DMS53 treated with DMSO at 0.1 percent for 48 hours (cell line): Measurements from ENCODE around the gene KLK14.

Source experiments
- DNase-seq: peaks from one replicate; lab custom pipeline; 2025; ENCODE audit not compliant: unreplicated experiment; lab: John Stamatoyannopoulos, UW

The KLK14 gene, protein sequence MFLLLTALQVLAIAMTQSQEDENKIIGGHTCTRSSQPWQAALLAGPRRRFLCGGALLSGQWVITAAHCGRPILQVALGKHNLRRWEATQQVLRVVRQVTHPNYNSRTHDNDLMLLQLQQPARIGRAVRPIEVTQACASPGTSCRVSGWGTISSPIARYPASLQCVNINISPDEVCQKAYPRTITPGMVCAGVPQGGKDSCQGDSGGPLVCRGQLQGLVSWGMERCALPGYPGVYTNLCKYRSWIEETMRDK

DNA sequence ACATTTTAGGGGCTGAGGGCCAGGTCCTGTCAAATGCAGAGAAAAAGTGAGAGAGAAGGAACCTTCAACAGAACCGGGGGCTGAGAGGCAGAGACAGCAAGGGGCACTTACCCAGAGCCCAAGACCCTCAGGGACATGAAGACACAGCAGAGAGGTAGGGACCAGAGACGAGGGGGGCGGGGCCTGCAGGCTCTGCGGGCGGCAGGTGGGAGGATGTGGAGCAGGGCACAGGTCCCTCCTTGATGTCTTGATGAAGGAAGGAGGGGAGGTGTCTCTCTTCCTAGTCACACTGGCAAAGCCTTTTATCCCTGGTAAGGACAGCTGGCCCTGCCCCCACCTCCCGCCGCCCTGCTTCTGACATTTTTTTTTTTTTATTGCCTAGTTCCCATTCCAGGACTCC is at the start of gene KLK14:
Gene KLK14, minus strand, starts transcription at position 277 of the 400 bp plus-strand sequence. Its CDS starts 273 bp downstream, at position 4.
- DNase-seq: peak; percentile 16

DNA sequence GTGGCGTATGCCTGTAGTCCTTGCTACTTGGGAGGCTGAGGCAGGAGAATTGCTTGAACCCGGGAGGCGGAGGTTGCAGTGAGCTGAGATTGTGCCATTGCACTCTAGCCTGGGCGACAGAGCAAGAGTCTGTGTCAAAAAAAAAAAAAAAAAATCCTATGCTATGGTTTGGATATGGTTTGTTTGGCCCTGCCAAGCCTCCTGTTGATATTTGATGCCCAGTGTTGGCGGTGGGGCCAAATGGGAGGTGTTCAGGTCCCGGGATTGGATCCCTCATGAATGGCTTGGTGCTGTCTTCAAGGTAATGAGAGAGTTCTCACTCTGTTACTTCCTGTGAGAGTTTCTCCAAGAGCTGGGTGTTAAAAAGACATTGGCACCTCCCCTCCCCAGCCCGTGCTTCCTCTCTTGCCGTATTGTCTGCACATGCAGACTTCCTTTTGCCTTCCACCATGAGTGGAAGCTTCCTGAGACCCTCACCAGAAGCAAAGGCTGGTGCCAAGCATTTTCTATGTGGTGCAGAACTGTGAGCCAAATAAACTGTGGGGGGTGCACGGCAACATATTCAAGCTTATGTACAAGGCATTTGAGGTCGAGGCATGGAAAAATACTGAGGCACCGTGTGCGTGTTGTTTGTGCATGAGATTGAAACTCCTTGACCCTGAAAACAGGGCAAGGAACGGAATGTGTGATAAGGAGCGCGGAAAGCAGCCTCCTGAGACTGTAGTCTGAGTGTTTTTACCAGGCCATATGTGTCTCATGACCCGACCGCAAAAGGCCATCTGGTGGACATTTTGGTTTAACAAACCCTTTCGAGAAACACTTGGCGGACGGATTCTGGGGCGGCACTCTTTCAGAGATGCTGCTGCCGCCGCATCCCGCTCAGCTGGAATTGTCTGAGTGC is 49.3 kb upstream of the KLK14 start:
- no peak for DNase-seq

DNA sequence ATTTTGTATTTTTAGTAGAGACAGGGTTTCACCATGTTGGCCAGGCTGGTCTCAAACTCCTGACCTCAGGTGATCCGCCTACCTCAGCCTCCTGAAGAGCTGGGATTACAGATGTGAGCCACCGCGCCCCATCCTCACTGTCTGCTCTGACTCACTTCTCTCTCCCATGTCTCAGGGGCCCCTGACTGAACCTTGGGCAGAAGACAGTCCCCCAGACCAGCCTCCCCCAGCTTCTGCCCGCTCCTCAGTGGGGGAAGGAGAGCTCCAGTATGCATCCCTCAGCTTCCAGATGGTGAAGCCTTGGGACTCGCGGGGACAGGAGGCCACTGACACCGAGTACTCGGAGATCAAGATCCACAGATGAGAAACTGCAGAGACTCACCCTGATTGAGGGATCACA is 47.0 kb upstream of the KLK14 start:
- no peak for DNase-seq

DNA sequence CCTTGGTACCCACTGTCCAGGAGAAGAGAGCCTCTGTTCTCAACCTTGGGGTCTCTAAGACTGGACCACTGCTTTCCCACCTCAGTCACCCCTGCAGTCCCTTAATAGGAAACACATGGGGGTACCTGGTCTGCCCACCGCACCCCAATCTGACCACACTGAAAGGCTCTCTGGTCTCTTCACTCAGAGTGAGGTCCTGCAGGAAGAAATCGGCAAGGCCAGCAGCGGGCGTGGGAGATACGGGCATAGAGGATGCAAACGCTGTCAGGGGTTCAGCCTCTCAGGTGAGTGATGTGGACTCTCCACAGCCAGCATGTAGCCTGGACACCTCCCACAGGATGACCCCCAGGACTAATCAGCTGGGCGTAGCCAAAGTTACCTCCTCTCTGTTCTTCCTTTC is 45.5 kb upstream of the KLK14 start:
- DNase-seq: no peak

DNA sequence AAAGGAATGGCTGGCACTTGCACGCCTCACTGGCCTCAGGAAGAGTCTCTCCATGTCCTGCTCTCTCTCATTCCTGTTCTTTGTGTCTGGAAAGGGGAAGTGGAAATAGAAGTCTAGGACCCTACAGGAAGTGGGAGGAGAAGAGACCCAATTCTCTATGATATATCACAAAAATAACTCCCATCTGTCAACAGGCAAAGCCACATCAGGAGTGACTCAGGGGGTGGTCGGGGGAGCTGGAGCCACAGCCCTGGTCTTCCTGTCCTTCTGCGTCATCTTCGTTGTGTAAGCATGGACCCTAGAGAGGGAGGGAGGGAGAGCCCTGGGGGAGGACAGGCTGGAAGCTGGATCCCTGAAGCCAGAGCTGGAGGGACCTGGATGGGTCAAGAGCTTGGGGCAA is 45.1 kb upstream of the KLK14 start:
- no peak for DNase-seq

DNA sequence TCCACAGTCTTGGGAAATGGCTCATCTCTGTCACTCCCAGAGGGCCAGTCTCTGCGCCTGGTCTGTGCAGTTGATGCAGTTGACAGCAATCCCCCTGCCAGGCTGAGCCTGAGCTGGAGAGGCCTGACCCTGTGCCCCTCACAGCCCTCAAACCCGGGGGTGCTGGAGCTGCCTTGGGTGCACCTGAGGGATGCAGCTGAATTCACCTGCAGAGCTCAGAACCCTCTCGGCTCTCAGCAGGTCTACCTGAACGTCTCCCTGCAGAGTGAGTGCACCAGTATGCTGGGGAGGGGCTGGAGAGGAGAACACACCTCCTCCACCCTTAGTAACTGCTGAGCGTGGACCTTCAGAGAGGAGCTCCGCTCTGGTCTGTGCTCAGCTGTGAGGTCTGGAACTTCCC is 44.3 kb upstream of the KLK14 start:
- no peak for DNase-seq

DNA sequence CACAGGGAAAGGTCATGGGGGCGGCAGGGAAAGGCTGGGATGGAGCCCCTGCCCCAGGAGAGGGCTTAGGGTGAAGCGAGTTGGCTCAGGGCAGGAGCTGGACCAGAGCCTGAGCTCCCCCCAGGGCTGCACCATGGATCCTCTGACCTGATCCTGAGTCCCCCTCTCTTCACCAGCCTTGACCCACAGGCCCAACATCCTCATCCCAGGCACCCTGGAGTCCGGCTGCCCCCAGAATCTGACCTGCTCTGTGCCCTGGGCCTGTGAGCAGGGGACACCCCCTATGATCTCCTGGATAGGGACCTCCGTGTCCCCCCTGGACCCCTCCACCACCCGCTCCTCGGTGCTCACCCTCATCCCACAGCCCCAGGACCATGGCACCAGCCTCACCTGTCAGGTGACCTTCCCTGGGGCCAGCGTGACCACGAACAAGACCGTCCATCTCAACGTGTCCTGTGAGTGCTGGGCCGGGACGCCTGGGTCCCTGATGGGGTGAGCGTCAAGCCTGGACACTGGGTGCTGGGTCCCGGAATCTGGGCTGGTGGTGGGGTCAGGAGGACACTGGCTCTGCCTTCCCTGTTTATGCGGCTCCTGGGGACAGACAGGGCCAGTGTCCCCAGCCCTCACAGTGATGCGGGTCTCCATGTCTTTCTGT is 42.9 kb upstream of the KLK14 start:
- no peak for DNase-seq

DNA sequence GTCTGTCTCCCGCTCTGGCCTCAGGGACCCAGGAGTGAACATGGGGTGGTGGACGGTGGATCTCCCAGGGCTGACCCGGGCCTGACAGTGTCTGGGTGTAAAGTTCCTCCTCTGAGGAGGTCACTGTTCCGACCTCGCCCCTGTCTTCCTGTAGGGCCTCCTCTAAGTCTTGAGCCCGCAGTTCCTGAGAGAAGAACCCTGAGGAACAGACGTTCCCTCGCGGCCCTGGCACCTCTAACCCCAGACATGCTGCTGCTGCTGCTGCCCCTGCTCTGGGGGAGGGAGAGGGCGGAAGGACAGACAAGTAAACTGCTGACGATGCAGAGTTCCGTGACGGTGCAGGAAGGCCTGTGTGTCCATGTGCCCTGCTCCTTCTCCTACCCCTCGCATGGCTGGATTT is 42.0 kb upstream of the KLK14 start, which contains the start of gene SIGLEC9:
Gene SIGLEC9, plus strand, starts transcription at position 178 of the 400 bp plus-strand sequence. Its CDS starts 69 bp downstream, at position 247.
- no peak for DNase-seq

DNA sequence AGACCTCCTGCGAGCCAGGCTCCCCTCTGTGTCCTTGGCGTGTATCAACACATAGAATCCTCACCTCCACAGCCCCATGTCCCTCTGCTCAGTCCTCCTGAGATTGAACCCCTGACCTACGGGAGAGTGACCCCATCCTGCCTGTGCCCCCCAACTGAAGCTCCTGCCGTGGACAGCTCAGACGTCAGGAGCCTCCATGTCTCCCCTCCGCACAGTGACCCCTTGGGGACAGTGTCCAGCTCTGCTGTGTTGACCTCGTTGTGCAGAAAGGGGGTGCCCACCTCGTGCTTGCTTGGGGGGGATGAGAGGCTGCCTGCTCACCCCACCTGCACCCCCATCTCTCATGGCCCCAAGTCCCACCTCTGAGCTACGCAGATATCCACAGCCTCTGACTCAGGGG is 41.5 kb upstream of the KLK14 start:
- DNase-seq: no peak

DNA sequence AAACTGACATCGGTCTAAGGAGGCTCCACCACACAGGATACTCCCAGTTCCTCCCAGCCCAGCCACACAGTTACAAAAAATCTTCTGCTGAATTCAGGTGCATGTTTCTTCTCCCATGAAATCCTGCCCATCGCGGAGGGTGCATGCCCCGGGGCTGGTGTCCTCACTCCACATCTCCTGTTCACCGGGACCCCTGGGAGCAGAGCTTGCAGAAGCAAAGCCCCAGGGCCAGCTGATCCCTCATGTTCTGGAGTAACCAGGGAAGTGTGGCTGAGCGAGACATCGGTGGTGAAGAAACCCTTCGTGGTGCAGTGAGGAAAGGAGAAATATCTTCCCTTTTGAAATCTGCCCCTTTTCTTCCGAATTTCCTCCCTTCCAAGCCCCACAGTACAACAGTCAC is 41.1 kb upstream of the KLK14 start:
- DNase-seq: no peak

DNA sequence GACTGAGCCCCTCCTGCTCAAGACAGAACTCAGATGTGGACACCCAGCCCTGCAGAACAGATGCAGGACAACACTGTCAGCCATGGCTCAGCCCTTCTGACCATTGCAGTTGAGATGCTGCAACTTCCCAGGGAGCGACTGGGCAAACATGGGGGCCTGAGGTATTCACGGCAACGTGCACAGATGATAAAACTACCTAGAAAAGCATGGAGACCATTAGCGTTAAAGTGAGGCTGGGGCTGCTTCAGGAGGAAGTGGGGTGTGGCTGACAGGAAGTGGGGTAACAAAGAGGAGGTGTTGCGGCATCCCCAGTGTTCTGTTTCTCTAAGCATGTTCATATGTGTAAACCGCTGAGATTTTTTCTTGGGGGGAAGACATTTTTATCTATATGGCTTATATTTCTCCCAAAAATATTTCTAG is 40.7 kb upstream of the KLK14 start:
- DNase-seq: no peak

DNA sequence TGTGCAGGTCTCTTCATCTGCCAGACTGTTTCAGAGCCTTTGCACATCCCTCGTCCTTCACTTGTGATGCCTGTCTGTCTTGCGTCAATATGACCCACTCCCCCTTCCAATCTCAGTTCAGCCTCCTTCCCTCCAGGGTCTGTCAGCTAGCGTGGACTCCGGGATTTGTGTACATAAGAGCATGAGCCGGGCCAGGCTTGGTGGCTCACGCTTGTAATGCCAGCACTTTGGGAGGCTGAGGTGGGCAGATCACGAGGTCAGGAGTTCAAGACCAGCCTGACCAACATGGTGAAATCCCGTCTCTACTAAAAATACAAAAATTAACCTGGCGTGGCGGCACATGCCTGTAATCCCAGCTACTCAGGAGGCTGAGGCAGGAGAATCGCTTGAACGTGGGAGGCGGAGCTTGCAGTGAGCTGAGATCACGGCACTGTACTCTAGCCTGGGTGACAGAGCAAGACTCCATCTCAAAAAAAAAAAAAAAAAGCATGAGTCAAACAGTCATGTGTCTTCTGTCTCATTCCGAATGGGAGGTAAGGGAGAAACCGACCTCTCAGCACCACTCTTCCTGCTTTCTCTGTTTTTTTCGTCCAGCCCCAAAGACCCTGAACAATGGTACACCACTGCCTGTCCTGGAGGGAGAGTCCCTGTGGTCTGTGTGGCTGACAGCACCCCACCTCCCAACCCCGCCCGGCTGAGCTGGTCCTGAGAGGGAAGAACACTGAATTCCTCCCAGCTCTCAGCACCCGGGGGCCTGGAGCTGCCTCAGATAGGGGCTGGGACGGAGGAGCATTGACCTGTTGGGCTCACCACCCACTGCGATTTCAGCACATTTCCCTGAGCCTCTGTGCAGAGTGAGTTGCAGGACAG is 39.7 kb upstream of the KLK14 start:
- DNase-seq: no peak

DNA sequence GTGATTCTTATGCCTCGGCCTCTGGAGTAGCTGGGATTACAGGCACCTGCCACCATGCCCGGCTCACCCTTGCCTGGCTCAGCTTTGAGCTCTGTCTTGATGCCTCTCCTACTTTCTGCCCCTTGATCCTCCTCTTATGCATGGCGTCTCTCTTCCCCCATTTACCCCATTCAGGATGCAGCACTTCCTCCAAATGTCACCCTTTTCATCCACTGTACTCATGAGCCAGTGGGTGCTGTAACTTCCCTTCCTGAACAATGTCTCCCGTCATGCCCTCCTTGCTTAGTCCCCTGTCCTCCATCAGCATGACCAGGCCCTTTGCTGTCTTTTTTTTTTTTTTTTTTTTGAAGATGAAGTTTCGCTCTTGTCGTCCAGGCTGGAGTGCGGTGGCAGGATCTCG is 38.6 kb upstream of the KLK14 start:
- no peak for DNase-seq

DNA sequence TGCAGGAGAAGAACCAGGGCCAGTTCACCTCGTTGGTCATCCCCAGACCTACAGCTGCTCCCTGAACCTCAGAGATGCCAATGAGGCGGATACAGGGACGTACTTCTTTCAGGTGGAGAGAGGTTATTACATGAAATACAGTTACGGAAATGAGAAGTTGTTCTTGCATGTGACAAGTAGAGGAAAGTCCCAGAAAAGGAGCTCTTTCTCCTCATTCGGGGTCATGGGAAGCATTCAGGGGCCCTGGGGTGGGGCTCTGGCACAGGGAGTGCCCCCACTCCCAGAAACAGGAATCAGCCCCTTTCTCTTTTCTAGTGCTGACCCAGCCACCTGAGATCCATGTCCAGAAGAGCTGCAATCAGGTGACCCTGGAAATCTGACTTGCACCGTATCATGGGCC is 37.5 kb upstream of the KLK14 start:
- no peak for DNase-seq

DNA sequence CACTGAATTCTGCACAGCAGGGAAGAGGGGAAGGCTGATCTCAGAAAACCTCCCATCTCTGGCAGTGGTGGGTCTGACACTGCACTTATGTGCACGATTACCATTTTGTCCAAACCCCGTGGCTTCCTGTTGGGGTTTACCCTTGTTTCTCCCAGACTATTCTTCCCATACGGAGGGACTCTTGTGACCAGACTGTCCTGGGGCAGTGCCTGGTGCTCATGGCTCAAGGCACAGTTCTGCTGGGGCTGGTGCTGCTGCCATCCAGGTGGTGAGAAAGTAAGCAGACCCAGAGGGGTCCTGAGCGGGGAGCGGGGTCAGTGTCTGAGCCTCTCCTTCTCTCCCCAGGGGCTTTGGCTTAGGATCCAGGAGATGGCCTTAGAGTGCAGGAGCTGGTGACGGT is 36.9 kb upstream of the KLK14 start:
- DNase-seq: no peak

DNA sequence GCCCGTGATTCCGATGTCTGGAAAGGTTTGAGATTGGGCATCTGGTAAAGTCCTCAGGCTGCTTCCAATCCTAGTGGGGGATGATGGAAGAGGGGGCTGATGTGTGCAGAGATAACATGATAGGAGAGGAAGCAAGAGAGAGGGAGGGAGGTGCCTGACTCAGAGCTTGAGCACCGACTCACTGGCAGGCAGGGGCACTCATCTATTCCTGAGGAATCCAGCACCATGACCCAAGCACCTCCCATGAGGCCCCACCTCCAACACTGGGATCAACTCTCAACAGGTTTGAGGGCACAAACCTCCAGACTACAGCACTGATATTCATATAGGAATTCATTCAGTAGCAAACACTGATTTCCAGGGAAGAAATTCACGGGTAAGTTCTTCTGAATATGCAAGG is 36.4 kb upstream of the KLK14 start:
- DNase-seq: no peak

DNA sequence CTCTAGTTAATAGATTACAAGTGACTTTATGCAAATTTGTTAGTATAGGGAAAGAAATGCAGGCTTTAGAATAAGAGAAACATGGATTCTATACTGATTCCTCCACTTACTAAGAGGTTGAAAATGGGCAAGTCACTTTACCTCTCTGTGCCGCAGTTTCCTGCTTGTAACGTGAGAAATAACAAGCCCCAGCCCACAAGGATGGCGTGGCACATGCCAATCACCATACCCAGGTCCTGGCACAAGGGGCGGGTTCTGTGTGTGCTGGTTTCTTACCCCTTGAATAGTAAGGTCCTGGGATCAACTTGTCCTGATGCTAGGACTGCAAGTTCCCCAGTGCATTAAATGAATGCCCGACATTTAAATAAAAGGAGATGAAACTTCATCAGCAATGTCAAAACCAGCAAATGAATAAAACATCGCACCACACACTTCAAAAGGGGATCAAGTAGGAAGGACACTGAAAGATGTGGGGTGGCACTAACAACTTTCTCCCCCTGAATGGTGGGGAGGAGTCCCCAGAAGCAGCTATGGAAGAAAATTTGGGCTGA is 34.1 kb upstream of the KLK14 start:
- no peak for DNase-seq

DNA sequence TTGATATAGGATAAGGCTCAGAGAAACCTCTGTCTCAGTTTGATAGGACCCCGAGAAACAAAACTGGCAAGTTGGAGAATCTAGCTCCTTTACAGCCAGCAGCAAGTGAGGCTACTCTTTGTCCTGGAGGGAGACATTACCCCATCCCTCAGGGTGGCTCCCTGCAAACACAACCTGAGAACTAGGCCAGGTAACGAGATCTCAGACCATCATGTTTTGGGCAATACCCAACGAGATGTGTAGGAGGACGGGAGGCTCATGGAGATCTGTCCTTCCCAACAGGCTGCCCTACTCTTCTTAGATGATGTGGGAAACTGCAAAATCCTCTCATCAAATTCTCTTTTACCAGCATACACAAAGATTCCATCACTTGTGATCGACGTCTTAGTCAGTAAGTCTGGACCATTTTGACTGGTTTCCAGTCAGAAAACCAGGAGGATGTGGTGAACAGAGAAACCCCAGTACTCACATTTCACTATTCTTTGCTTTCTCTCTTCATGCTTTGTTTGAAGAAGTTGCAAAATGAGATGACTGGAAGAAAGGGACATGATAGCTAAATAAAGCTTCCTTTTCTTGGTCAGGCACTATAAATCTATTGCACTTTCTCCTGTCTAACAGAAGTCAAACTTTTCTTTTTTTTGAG is 31.5 kb upstream of the KLK14 start:
- DNase-seq: no peak

DNA sequence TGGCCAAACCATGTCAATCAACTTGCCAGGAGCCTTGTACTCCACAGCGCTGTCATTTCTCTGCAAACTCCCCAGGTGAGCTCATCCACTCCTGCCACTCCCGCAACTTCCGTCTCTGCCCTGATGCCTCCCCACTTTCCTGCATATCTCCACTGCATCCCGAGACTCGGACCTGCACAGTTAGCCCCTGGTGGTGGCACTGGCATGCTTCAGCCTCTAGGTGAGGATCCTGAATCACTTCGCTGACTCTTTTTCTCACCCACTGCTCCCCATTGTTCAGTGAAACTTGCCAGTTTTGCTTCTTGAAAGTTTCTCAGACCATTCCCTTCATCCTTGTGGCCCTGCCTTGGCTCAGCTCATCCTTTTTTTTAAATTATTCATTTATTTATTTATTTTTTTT is 28.9 kb upstream of the KLK14 start:
- DNase-seq: no peak

DNA sequence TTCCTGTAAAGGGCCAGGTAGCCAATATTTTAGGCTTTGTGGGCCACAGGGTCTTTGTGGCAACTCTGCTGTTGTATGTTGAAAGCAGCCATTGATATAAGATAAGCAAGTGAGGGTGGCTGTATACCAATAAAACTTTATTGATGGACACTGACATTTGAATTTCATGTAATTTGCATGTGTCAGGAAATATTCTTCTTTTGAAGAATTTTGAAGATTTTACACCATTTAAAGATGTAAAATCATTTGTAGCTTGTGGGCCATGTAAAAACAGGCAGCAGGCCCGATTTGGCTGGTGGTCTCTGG is 27.9 kb upstream of the KLK14 start:
- no peak for DNase-seq
